NOMO-1 treated with dmso at 0.1 percent for 144 hours (cell line): ENCODE data around the gene SPEG.
A peak's percentile ranks its signal among the peaks of the same experiment; 100 is the strongest.

Experiments used
- DNase-seq: peaks from one replicate; lab custom pipeline; 2025; ENCODE audit not compliant: unreplicated experiment; lab: John Stamatoyannopoulos, UW

SPEG gene

GRCh38 chr2:219526320-219527075 lies 91.9 kb downstream of the SPEG start:
- no peak for DNase-seq

GRCh38 chr2:219527076-219527394 lies 92.4 kb downstream of the SPEG start:
- no peak for DNase-seq

- DNase-seq: no peak
Observed at GRCh38 chr2:219527472-219527871, 92.8 kb downstream of the SPEG start.

- peak; percentile 58 for DNase-seq
Observed at GRCh38 chr2:219530048-219530963, 95.7 kb downstream of the SPEG start.

- no peak for DNase-seq
Observed at GRCh38 chr2:219531639-219532377, 97.2 kb downstream of the SPEG start.

GRCh38 chr2:219532378-219532649 lies 97.7 kb downstream of the SPEG start:
- no peak for DNase-seq

- DNase-seq: no peak
Observed at GRCh38 chr2:219533930-219534661, 99.5 kb downstream of the SPEG start.

- DNase-seq: no peak
Observed at GRCh38 chr2:219536425-219536824, 101.8 kb downstream of the SPEG start.

- no peak for DNase-seq
Observed at GRCh38 chr2:219536967-219537366, 102.3 kb downstream of the SPEG start.

- DNase-seq: no peak
Observed at GRCh38 chr2:219537657-219538488, 103.2 kb downstream of the SPEG start.

GRCh38 chr2:219538504-219538951 lies 103.9 kb downstream of the SPEG start:
- DNase-seq: no peak

GRCh38 chr2:219538956-219539788 lies 104.5 kb downstream of the SPEG start:
- no peak for DNase-seq

- no peak for DNase-seq
Observed at GRCh38 chr2:219539926-219540678, 105.5 kb downstream of the SPEG start.

GRCh38 chr2:219540784-219541504 lies 106.3 kb downstream of the SPEG start:
- no peak for DNase-seq

GRCh38 chr2:219541611-219542180 lies 107.1 kb downstream of the SPEG start:
- DNase-seq: peak; percentile 61

- no peak for DNase-seq
Observed at GRCh38 chr2:219542931-219543595, 108.4 kb downstream of the SPEG start.
